HepG2 (cell line): Measurements from ENCODE around the gene TUBG2. TPM values are rescaled to one million over a fixed set of nuclear protein-coding genes. Genes with fewer than 3 reads are reported as not detected.

Experiments
- ADNP ChIP-seq: sonication (generic); formaldehyde crosslinking; IDR thresholded peaks from 2 replicates; pipeline ENCODE4 v1.4.0; 2020; ENCODE audit warnings: missing genetic modification reagents
- ELF1 ChIP-seq: sonication (generic); formaldehyde crosslinking; IDR thresholded peaks from 2 replicates; pipeline ENCODE4 v1.4.0; 2020; ENCODE audit warnings: missing genetic modification reagents
- FOXK2 ChIP-seq: fragments of 450-650 bp; IDR thresholded peaks from 2 replicates; pipeline ENCODE4 v1.6.1; 2016
- HNRNPH1 ChIP-seq: fragments of 200-400 bp; formaldehyde crosslinking; optimal IDR thresholded peaks from 2 replicates; pipeline ENCODE3; 2017; ENCODE audit warnings: mild to moderate bottlenecking, low read depth, low read length
- MEF2D ChIP-seq: sonication (generic); formaldehyde crosslinking; IDR thresholded peaks from 2 replicates; pipeline ENCODE4 v1.5.1; 2020; ENCODE audit warnings: mild to moderate bottlenecking, missing genetic modification reagents
- SALL2 ChIP-seq: sonication (generic); formaldehyde crosslinking; IDR thresholded peaks from 2 replicates; pipeline ENCODE4 v1.8.1; 2023; ENCODE audit warnings: mild to moderate bottlenecking, missing genetic modification reagents, inconsistent platforms
- SYNCRIP ChIP-seq: fragments of 200-400 bp; formaldehyde crosslinking; IDR thresholded peaks from 2 replicates; pipeline ENCODE4 v1.6.1; 2018; ENCODE audit warnings: mild to moderate bottlenecking, low read depth, low read length; ENCODE audit not compliant: insufficient read depth
- ZNF20 ChIP-seq: sonication (generic); formaldehyde crosslinking; IDR thresholded peaks from 2 replicates; pipeline ENCODE4 v1.4.0; 2020; ENCODE audit warnings: mild to moderate bottlenecking, moderate library complexity, missing genetic modification reagents
- ZNF550 ChIP-seq: sonication (generic); formaldehyde crosslinking; IDR thresholded peaks from 2 replicates; pipeline ENCODE4 v1.4.0; 2020; ENCODE audit warnings: mild to moderate bottlenecking, missing genetic modification reagents, borderline replicate concordance
- polyA plus RNA-seq, 8 experiments: library from polyadenylated mRNA; depleted of rRNA in 3 of 8; stranded (reverse) in 7 of 8; unstranded in 1 of 8; fragments of >200 nt; fragmentation: Illumina TruSeq in 4 of 8; extraction: Trizol in 4 of 8; gene quantifications; 2 replicates each; pipeline versions ENCODE4 v1.2.1 to v1.2.3, GENCODE V29; 2011 to 2016; ENCODE audit warnings: low read depth in 4 of 8, missing spikeins in 1 of 8, mixed read lengths in 1 of 8; ENCODE audit not compliant: insufficient read depth in 1 of 8
- total RNA-seq, 5 experiments: library from RNA; depleted of rRNA; stranded (reverse); fragments of >200 nt; fragmentation: Illumina TruSeq; extraction: Trizol; gene quantifications; 2 replicates each; pipeline ENCODE4 v1.2.3, GENCODE V29; 2016; ENCODE audit warnings: low read depth in 1 of 5
- TF ChIP-seq, protein P1 (sequence below): sonication (generic); formaldehyde crosslinking; IDR thresholded peaks from 2 replicates; pipeline ENCODE4 v1.4.0; 2020; ENCODE audit warnings: mild to moderate bottlenecking, missing genetic modification reagents
- TF ChIP-seq, protein P2 (sequence below): sonication (generic); formaldehyde crosslinking; IDR thresholded peaks from 2 replicates; pipeline ENCODE4 v1.5.0; 2020; ENCODE audit warnings: mild to moderate bottlenecking, missing genetic modification reagents, moderate library complexity
- TF ChIP-seq, protein P3 (sequence below): sonication (generic); formaldehyde crosslinking; IDR thresholded peaks from 2 replicates; pipeline ENCODE4 v1.4.0; 2020; ENCODE audit warnings: missing genetic modification reagents
- TF ChIP-seq, protein P4 (sequence below): sonication (generic); formaldehyde crosslinking; IDR thresholded peaks from 2 replicates; pipeline ENCODE4 v1.5.0; 2020; ENCODE audit warnings: missing genetic modification reagents
- TF ChIP-seq, protein P5 (sequence below): sonication (generic); formaldehyde crosslinking; conservative IDR thresholded peaks from 2 replicates; pipeline ENCODE4 v1.5.0; 2020; ENCODE audit warnings: missing genetic modification reagents
- TF ChIP-seq, protein P6 (sequence below): sonication (generic); formaldehyde crosslinking; conservative IDR thresholded peaks from 2 replicates; pipeline ENCODE4 v1.4.0; 2020; ENCODE audit warnings: mild to moderate bottlenecking, missing genetic modification reagents, moderate library complexity

Gene TUBG2
- total and polyA plus RNA-seq, 2 of the 13 experiments (the other 11 are each of a cell fraction or from before 2014, with no cell fraction given): 16.0 to 42.3 TPM

DNA sequence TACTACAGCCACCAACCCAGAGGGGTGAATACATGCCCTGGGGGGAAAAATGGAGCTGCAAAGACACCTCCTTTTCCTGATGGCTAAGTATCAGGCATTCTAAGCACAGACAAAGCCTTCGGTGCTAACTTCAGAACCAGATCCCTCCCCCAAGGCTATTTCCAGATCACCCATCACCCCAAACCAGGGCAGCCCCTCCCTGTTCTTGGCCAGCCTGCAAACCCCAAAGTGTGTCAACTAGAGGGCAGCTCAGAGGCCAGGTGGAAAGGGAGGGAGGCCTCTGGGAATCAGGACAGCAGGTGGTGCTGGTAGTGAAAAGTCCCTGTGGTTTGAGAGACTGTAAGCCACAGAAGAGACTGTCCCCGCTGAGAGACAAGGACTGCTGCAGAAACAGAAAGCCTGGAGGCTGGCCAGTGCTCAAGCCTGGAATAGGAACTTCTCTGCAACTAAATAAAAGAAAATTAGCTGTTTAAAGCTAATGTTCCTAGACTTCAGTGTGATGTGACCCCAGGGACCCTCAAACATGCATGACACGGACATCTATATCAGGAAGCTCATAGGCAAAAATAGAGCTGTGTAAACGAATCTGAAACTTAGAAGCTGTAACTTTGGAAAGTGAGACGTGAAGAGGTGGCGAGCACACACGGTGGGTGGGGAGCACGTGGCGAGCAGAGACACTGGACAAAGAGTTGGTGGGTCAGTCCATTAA, 40.5 kb upstream of the TUBG2 start (continued):
- TF ChIP-seq, protein P1, sequence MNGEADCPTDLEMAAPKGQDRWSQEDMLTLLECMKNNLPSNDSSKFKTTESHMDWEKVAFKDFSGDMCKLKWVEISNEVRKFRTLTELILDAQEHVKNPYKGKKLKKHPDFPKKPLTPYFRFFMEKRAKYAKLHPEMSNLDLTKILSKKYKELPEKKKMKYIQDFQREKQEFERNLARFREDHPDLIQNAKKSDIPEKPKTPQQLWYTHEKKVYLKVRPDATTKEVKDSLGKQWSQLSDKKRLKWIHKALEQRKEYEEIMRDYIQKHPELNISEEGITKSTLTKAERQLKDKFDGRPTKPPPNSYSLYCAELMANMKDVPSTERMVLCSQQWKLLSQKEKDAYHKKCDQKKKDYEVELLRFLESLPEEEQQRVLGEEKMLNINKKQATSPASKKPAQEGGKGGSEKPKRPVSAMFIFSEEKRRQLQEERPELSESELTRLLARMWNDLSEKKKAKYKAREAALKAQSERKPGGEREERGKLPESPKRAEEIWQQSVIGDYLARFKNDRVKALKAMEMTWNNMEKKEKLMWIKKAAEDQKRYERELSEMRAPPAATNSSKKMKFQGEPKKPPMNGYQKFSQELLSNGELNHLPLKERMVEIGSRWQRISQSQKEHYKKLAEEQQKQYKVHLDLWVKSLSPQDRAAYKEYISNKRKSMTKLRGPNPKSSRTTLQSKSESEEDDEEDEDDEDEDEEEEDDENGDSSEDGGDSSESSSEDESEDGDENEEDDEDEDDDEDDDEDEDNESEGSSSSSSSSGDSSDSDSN (CRISPR knock-in tag): peak; percentile 49; the same call in 1 of the 2 replicates
- TF ChIP-seq SYNCRIP (no peak), SALL2 (CRISPR knock-in tag) (no peak), ELF1 (CRISPR knock-in tag) (no peak; the same call in 1 of the 2 replicates), ZNF550 (CRISPR knock-in tag) (no peak), HNRNPH1 (no peak), MEF2D (CRISPR knock-in tag) (no peak), ADNP (CRISPR knock-in tag) (no peak), ZNF20 (CRISPR knock-in tag) (no peak), FOXK2 (no peak)
- TF ChIP-seq, protein P2, sequence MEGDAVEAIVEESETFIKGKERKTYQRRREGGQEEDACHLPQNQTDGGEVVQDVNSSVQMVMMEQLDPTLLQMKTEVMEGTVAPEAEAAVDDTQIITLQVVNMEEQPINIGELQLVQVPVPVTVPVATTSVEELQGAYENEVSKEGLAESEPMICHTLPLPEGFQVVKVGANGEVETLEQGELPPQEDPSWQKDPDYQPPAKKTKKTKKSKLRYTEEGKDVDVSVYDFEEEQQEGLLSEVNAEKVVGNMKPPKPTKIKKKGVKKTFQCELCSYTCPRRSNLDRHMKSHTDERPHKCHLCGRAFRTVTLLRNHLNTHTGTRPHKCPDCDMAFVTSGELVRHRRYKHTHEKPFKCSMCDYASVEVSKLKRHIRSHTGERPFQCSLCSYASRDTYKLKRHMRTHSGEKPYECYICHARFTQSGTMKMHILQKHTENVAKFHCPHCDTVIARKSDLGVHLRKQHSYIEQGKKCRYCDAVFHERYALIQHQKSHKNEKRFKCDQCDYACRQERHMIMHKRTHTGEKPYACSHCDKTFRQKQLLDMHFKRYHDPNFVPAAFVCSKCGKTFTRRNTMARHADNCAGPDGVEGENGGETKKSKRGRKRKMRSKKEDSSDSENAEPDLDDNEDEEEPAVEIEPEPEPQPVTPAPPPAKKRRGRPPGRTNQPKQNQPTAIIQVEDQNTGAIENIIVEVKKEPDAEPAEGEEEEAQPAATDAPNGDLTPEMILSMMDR: peak; percentile 90
- TF ChIP-seq, protein P3, sequence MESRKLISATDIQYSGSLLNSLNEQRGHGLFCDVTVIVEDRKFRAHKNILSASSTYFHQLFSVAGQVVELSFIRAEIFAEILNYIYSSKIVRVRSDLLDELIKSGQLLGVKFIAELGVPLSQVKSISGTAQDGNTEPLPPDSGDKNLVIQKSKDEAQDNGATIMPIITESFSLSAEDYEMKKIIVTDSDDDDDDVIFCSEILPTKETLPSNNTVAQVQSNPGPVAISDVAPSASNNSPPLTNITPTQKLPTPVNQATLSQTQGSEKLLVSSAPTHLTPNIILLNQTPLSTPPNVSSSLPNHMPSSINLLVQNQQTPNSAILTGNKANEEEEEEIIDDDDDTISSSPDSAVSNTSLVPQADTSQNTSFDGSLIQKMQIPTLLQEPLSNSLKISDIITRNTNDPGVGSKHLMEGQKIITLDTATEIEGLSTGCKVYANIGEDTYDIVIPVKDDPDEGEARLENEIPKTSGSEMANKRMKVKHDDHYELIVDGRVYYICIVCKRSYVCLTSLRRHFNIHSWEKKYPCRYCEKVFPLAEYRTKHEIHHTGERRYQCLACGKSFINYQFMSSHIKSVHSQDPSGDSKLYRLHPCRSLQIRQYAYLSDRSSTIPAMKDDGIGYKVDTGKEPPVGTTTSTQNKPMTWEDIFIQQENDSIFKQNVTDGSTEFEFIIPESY: no peak
- TF ChIP-seq, protein P4, sequence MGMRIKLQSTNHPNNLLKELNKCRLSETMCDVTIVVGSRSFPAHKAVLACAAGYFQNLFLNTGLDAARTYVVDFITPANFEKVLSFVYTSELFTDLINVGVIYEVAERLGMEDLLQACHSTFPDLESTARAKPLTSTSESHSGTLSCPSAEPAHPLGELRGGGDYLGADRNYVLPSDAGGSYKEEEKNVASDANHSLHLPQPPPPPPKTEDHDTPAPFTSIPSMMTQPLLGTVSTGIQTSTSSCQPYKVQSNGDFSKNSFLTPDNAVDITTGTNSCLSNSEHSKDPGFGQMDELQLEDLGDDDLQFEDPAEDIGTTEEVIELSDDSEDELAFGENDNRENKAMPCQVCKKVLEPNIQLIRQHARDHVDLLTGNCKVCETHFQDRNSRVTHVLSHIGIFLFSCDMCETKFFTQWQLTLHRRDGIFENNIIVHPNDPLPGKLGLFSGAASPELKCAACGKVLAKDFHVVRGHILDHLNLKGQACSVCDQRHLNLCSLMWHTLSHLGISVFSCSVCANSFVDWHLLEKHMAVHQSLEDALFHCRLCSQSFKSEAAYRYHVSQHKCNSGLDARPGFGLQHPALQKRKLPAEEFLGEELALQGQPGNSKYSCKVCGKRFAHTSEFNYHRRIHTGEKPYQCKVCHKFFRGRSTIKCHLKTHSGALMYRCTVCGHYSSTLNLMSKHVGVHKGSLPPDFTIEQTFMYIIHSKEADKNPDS (CRISPR knock-in tag): peak; percentile 73; the same call in 1 of the 2 replicates
- TF ChIP-seq, protein P5, sequence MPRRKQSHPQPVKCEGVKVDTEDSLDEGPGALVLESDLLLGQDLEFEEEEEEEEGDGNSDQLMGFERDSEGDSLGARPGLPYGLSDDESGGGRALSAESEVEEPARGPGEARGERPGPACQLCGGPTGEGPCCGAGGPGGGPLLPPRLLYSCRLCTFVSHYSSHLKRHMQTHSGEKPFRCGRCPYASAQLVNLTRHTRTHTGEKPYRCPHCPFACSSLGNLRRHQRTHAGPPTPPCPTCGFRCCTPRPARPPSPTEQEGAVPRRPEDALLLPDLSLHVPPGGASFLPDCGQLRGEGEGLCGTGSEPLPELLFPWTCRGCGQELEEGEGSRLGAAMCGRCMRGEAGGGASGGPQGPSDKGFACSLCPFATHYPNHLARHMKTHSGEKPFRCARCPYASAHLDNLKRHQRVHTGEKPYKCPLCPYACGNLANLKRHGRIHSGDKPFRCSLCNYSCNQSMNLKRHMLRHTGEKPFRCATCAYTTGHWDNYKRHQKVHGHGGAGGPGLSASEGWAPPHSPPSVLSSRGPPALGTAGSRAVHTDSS (CRISPR knock-in tag): no peak
- TF ChIP-seq, protein P6, sequence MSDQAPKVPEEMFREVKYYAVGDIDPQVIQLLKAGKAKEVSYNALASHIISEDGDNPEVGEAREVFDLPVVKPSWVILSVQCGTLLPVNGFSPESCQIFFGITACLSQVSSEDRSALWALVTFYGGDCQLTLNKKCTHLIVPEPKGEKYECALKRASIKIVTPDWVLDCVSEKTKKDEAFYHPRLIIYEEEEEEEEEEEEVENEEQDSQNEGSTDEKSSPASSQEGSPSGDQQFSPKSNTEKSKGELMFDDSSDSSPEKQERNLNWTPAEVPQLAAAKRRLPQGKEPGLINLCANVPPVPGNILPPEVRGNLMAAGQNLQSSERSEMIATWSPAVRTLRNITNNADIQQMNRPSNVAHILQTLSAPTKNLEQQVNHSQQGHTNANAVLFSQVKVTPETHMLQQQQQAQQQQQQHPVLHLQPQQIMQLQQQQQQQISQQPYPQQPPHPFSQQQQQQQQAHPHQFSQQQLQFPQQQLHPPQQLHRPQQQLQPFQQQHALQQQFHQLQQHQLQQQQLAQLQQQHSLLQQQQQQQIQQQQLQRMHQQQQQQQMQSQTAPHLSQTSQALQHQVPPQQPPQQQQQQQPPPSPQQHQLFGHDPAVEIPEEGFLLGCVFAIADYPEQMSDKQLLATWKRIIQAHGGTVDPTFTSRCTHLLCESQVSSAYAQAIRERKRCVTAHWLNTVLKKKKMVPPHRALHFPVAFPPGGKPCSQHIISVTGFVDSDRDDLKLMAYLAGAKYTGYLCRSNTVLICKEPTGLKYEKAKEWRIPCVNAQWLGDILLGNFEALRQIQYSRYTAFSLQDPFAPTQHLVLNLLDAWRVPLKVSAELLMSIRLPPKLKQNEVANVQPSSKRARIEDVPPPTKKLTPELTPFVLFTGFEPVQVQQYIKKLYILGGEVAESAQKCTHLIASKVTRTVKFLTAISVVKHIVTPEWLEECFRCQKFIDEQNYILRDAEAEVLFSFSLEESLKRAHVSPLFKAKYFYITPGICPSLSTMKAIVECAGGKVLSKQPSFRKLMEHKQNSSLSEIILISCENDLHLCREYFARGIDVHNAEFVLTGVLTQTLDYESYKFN: 0 out of 2 replicates have a peak, but pooled peaks have one; percentile 16
